Measurements from ENCODE around the gene DCAF16.

- TF ChIP-seq, protein P1, sequence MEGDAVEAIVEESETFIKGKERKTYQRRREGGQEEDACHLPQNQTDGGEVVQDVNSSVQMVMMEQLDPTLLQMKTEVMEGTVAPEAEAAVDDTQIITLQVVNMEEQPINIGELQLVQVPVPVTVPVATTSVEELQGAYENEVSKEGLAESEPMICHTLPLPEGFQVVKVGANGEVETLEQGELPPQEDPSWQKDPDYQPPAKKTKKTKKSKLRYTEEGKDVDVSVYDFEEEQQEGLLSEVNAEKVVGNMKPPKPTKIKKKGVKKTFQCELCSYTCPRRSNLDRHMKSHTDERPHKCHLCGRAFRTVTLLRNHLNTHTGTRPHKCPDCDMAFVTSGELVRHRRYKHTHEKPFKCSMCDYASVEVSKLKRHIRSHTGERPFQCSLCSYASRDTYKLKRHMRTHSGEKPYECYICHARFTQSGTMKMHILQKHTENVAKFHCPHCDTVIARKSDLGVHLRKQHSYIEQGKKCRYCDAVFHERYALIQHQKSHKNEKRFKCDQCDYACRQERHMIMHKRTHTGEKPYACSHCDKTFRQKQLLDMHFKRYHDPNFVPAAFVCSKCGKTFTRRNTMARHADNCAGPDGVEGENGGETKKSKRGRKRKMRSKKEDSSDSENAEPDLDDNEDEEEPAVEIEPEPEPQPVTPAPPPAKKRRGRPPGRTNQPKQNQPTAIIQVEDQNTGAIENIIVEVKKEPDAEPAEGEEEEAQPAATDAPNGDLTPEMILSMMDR (conservative IDR thresholded peaks at IDR 0.05; ENCODE audit: low read length): peak; percentile 37
- no peak for TF ChIP-seq EZH2phosphoT487 (IDR thresholded peaks at IDR 0.05; ENCODE audit: borderline replicate concordance)
Observed at GRCh38 chr4:17785858-17786257, 24.7 kb downstream of the DCAF16 start.
